ENCODE results near the gene SCN1B. TPM values are rescaled to one million over a fixed set of nuclear protein-coding genes. Genes with fewer than 3 reads are reported as not detected.

SCN1B gene
- total and polyA plus RNA-seq, 4 donors, result 1.5 to 12.6 (median 9.0) TPM

GRCh38 chr19:35059006-35059798 lies 28.9 kb downstream of the SCN1B start:
- no peaks in the 10 kb centered on the region for H3K9me3 ChIP-seq (ENCODE audit: control insufficient read depth in 4 of 4, insufficient read depth in 3 of 4, low read length in 3 of 4)
- H3K27me3 ChIP-seq (ENCODE audit: control insufficient read depth in 3 of 3, insufficient read depth in 3 of 3, low read length in 2 of 3), result no peaks in the 10 kb centered on the region
- DNase-seq, result no peak
- no peaks in the 10 kb centered on the region for H3K4me1 ChIP-seq (ENCODE audit: control insufficient read depth in 5 of 5, insufficient read depth in 5 of 5, low read length in 5 of 5)
- H3K9ac ChIP-seq (ENCODE audit: insufficient read depth in 1 of 2, low read length in 2 of 2), result no peak overlapping the region
- no peak overlapping the region for H3K27ac ChIP-seq (ENCODE audit: low read depth in 1 of 2, low read length in 1 of 2)
- TF ChIP-seq, protein P1, sequence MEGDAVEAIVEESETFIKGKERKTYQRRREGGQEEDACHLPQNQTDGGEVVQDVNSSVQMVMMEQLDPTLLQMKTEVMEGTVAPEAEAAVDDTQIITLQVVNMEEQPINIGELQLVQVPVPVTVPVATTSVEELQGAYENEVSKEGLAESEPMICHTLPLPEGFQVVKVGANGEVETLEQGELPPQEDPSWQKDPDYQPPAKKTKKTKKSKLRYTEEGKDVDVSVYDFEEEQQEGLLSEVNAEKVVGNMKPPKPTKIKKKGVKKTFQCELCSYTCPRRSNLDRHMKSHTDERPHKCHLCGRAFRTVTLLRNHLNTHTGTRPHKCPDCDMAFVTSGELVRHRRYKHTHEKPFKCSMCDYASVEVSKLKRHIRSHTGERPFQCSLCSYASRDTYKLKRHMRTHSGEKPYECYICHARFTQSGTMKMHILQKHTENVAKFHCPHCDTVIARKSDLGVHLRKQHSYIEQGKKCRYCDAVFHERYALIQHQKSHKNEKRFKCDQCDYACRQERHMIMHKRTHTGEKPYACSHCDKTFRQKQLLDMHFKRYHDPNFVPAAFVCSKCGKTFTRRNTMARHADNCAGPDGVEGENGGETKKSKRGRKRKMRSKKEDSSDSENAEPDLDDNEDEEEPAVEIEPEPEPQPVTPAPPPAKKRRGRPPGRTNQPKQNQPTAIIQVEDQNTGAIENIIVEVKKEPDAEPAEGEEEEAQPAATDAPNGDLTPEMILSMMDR (IDR thresholded peaks at IDR 0.05; ENCODE audit: control extremely low read depth, extremely low read depth), result no peak
- WGBS, 2 donors, result 91 to 93% methylated on average over 26 of the region's 26 CpGs
- no peaks in the 10 kb centered on the region for H3K36me3 ChIP-seq (ENCODE audit: control insufficient read depth in 4 of 4, insufficient read depth in 4 of 4, low read length in 4 of 4)
- H3K4me3 ChIP-seq, result no peak overlapping the region
- no peak for ATAC-seq (ENCODE audit: insufficient read depth, low FRiP score)

- DNase-seq, result no peak
- TF ChIP-seq, protein P1 (IDR thresholded peaks at IDR 0.05; ENCODE audit: control extremely low read depth, extremely low read depth), result no peak
- WGBS, 2 donors, result 87 to 93% methylated on average over 15 of the region's 15 CpGs
- Histone ChIP-seq H3K36me3 (ENCODE audit: control insufficient read depth in 4 of 4, insufficient read depth in 4 of 4, low read length in 4 of 4) (no peaks in the 10 kb centered on the region), H3K9ac (ENCODE audit: insufficient read depth in 1 of 2, low read length in 2 of 2) (no peak overlapping the region), H3K27me3 (ENCODE audit: control insufficient read depth in 3 of 3, insufficient read depth in 3 of 3, low read length in 2 of 3) (no peaks in the 10 kb centered on the region), H3K4me1 (ENCODE audit: control insufficient read depth in 5 of 5, insufficient read depth in 5 of 5, low read length in 5 of 5) (no peaks in the 10 kb centered on the region), H3K4me3 (no peak overlapping the region), H3K27ac (ENCODE audit: low read depth in 1 of 2, low read length in 1 of 2) (no peak overlapping the region), H3K9me3 (ENCODE audit: control insufficient read depth in 4 of 4, insufficient read depth in 3 of 4, low read length in 3 of 4) (no peaks in the 10 kb centered on the region)
- ATAC-seq (ENCODE audit: insufficient read depth, low FRiP score), result no peak
Observed at GRCh38 chr19:35059799-35060091, 29.5 kb downstream of the SCN1B start.

- Histone ChIP-seq H3K9me3 (ENCODE audit: control insufficient read depth in 4 of 4, insufficient read depth in 3 of 4, low read length in 3 of 4) (no peaks in the 10 kb centered on the region), H3K27me3 (ENCODE audit: control insufficient read depth in 3 of 3, insufficient read depth in 3 of 3, low read length in 2 of 3) (no peaks in the 10 kb centered on the region), H3K36me3 (ENCODE audit: control insufficient read depth in 4 of 4, insufficient read depth in 4 of 4, low read length in 4 of 4) (no peaks in the 10 kb centered on the region), H3K27ac (ENCODE audit: low read depth in 1 of 2, low read length in 1 of 2) (no peak overlapping the region), H3K4me1 (ENCODE audit: control insufficient read depth in 5 of 5, insufficient read depth in 5 of 5, low read length in 5 of 5) (no peaks in the 10 kb centered on the region), H3K4me3 (no peak overlapping the region), H3K9ac (ENCODE audit: insufficient read depth in 1 of 2, low read length in 2 of 2) (no peak overlapping the region)
- ATAC-seq (ENCODE audit: insufficient read depth, low FRiP score) (no peak), DNase-seq (no peak)
- TF ChIP-seq, protein P1 (IDR thresholded peaks at IDR 0.05; ENCODE audit: control extremely low read depth, extremely low read depth), result no peak
- 92% methylated on average over 28 to 29 of the region's 29 CpGs for WGBS, 2 donors
Observed at GRCh38 chr19:35060160-35060855, 30.0 kb downstream of the SCN1B start.
